ENCODE results near the gene MPZL1.

GRCh38 chr1:167755654-167756053 is 33.9 kb downstream of the MPZL1 start:
- TF ChIP-seq CTCF (IDR thresholded peaks at IDR 0.05 in 4 of 5, conservative IDR thresholded peaks at IDR 0.05 in 1 of 5) (no peak), POLR2A (IDR thresholded peaks at IDR 0.05) (no peak)

All from gastrocnemius medialis (tissue), 4 donors.